GM10847 (cell line): Measurements from ENCODE around the gene L3MBTL2.

Source experiments
- POLR2A ChIP-seq: IDR thresholded peaks from 2 replicates; pipeline ENCODE4 v1.6.1; 2011; ENCODE audit not compliant: insufficient read length; ENCODE audit errors: extremely low read depth

Gene L3MBTL2

GRCh38 chr22:41201141-41201540 is 4.0 kb upstream of the L3MBTL2 start:
- no peak for TF ChIP-seq POLR2A

DNA sequence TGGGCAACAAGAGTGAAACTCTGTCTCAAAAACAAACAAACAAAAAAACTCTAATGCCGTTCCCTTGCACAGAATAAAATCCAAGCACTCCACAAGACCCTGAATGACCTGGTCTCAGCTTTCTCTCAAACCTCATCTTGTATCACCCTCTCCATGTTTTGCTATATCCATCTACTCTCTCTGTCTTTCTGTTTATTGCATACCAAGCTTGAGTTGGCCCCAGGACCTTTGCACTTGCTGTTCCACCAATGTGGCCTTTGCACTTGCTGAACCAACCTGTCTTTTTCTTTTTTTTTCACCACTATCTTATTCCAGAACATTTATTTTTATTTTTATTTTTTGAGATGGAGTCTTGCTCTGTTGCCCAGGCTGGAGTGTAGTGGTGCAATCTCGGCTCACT is 2.0 kb upstream of the L3MBTL2 start:
- no peak for TF ChIP-seq POLR2A

DNA sequence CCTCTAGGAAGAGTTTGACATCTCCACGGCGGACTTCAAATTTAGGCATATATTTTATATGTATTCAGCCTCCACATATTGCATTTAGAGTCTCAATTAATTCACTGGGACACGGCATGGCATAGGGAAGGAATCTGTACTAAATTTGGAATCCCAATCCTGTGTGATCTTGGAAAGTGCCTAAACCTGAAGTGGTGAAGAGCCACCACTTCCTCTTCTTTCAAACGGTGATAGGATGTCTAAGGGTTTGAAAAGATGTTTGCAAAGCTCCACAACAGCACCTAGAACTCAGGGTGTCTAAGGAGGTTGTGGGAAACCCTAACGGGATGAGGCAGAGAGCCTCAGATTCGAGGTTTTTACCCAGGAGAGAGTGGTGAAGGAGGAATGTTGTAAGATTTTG is 1.0 kb upstream of the L3MBTL2 start:
- no peak for TF ChIP-seq POLR2A

DNA sequence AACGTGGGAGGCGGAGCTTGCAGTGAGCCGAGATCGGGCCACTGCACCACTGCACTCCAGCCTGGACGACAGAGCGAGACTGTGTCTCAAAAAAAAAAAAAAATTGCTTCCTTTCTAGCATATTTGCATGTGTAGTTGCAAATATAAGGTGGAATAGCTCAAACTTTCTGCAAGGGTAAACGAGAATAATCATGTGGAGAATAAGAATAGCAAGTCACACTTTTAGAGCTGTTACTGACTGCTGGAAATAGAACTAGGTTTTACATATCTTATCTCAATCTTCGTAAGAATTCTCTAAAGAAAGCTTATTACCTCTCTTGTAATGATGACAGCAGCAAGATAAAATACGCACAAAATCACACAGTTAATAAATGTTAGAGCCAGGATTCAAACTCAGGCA is 1.6 kb downstream of the L3MBTL2 start:
- no peak for TF ChIP-seq POLR2A

DNA sequence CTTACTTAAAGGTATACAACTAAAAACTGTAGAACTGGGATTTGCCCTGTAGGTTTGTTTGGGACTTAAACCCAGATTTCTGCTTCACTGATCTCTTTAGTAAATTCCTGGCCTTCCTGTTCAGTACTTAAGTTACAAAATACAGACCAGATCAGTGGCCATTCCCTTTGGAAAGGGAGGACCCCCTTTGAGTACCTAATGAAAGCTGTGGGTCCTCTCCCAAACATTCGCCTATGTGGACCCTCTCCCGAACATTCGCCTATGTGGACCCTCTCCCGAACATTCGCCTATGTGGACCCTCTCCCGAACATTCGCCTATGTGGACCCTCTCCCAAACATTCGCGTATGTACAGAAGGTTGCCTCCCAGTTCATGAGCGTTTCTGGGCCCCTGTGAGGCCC is 10.3 kb downstream of the L3MBTL2 start:
- no peak for TF ChIP-seq POLR2A

DNA sequence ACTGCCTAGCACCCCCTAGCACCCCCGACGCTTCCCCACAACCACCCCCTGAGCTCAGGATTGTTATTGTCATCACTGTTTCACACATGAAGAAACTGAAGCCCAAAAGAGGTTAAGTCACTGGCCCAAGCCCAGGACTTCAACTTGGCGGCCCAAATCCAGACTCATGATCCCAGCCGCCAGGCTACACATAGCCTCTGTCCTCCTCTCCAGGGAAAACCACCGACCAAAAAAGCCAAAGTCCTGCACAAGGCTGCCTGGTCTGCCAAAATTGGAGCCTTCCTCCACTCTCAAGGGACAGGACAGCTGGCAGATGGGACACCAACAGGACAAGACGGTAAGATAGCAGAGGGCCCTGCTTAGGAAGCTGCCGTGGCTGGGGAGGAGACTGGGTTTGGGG is 10.8 kb downstream of the L3MBTL2 start:
- TF ChIP-seq POLR2A = no peak

DNA sequence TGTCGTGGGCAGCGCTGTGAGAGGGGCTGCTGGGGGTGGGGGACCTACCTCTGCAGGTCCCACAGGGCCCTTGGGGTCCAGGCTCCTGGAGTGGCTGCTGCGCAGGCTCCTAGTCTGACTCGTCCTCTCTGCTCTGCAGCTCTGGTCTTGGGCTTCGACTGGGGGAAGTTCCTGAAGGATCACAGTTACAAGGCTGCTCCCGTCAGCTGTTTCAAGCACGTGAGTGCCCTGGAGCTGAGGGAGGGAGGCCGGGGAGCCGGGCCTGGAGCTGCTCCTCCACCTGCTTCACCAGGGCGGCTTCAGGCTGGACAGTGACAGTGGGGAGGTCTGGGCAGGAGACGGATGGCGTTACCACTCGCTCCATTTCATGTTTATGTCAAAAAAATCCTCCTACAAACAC is 11.9 kb downstream of the L3MBTL2 start:
- no peak for TF ChIP-seq POLR2A

DNA sequence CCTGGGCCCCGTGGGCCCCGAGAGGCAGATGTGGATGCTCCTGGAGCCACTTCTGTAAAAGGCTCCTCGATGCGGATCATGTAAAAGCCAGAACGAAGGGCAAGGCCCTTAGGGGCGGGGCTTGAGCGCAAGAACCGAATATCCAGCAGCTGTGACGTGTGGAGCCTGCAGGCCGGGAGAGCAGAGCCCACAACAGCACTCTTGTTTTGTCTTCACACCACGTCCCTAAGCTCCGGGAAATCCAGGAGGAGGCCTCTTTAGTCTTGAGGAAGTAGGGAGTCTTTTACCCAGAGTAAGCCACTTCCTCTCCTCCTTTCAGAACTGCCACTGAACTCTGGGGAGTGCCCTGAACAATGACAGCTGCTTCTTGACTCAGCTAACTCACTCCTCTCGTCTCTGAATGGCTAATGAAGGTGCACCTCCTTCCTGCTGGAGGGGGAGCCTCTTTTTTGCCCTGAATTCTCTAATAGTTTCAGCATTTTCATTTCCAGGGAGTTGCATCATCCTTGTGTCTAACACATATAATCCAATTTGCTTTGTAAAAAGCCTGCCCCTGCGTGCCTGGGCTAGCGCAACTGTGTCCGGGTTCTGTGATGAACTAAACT is 12.5 kb downstream of the L3MBTL2 start:
- no peak for TF ChIP-seq POLR2A

DNA sequence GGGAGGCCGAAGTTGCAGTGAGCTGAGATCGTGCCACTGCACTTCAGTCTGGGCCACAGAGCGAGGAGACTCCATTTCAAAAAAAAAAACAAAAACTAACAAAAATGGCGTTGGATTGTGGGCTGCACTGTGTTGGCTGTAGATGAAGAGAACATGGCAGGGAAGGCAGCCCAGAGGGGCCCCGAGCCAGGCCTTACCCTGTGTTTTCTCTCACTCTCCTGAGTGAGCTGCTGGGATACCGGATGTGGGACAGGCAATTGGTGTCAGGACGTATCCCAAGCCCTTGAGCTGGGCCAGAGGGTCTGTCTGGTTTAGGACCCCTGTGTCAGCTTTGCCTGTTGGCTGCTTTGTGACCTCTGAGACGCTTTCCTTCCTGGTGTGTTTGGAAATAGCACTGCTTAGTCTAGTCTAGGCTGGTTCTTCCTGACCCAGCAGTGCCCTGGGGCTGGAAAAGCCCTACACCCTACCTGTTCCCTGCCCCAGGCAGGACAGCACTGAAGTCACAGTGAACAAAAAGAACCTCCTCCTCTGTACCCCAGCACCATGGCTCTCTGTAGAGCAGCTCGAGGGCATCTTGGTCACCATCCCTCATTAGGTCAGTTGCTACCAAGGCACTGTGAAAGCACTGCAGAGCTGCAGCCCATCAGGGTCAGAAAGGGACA is 17.9 kb downstream of the L3MBTL2 start:
- TF ChIP-seq POLR2A = no peak

- TF ChIP-seq POLR2A = no peak
Measured at GRCh38 chr22:41223535-41223934, 18.4 kb downstream of the L3MBTL2 start.

GRCh38 chr22:41226723-41227655 is 21.9 kb downstream of the L3MBTL2 start:
- no peak for TF ChIP-seq POLR2A

DNA sequence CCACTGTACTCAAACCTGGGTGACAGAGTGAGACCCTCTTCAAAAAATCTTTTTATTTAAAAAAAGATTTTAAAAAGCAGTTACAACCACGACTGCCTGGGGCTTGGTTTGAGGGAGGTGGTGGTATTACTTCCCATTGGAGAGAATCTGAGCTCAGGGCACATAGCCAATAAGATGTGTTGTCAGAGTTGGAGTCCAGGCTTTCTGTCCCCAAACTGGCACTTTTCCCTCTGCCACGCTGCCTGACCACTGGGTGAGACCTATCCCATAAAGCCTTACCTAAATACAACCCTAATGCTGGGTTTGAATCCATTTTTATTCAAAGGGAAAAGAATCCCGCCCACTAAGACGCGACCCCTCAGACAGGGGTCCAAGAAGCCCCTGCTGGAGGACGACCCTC is 24.1 kb downstream of the L3MBTL2 start:
- TF ChIP-seq POLR2A = no peak

GRCh38 chr22:41229730-41230400 is 24.8 kb downstream of the L3MBTL2 start:
- TF ChIP-seq POLR2A = no peak

GRCh38 chr22:41230401-41230785 is 25.3 kb downstream of the L3MBTL2 start:
- no peak for TF ChIP-seq POLR2A

DNA sequence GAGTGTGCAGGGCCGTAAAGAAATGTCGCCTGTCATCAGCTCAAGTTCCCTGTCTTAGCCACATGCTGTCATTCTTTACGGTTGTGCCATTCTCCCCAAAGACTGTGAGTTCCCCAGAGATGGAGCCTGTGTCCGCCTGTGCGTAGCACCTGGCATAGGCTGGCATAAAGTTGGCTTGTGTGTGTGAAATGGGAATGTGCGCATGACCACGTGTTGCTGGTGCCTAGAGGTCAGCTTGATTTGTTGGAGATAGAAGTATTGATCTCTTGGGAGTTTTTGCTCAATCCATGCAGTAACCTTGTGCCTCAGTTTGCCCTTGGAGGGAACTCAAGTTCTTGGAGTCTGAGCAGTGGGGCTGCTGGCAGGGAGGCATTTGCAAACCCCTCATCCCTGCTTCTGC is 26.3 kb downstream of the L3MBTL2 start:
- no peak for TF ChIP-seq POLR2A
